Epidermal melanocyte (primary cell): ENCODE results near the gene PGRMC2.

Source experiments
- DNase-seq: peaks from one replicate; pipeline ENCODE4 v3.0.0; 2011; ENCODE audit warnings: low spot score; ENCODE audit not compliant: insufficient read length

PGRMC2 gene

GRCh38 chr4:128220286-128221235, 67.1 kb downstream of the PGRMC2 start:
- peak; percentile 50 for DNase-seq
